HCT116 (cell line): ENCODE measurements around the gene TSPAN14. TPM values are rescaled to one million over a fixed set of nuclear protein-coding genes. Genes with fewer than 3 reads are reported as not detected.
A peak's percentile ranks its signal among the peaks of the same experiment; 100 is the strongest.

Source experiments
- ATAC-seq: fragments of 200-7000 bp; cut with Tn5 transposase; 2 replicates; pipeline ENCODE4 v1.9.1; 2020; ENCODE audit warnings: mild to moderate bottlenecking, moderate library complexity
- BruUV-seq: library from RNA; stranded (reverse); fragments of 400-500 nt; replicated peaks from 2 replicates; lab custom pipeline; 2021; lab: Mats Ljungman, UMichigan
- CTCF ChIA-PET: fragments of 300-600 bp; sonication (Branson Sonifier 250); formaldehyde crosslinking; loops from one replicate; lab custom pipeline; 2021; ENCODE audit warnings: antibody characterized with exemption; lab: Charles Lee
- POLR2A ChIA-PET: fragments of 300-600, 350-600 bp; sonication (Branson Sonifier 250); formaldehyde crosslinking; loops from one replicate; lab custom pipeline; 2021; ENCODE audit warnings: antibody characterized with exemption; lab: Charles Lee
- RAD21 ChIA-PET, 2 experiments: fragments of 300-600 bp; sonication (Branson Sonifier 250); formaldehyde crosslinking; loops; one replicate each; lab custom pipeline; 2023; ENCODE audit warnings: low total read pairs in 2 of 2; ENCODE audit not compliant: uncharacterized antibody in 2 of 2, unreplicated experiment in 2 of 2, low non-redundant PET in 1 of 2; lab: Charles Lee
- DNase-seq: peaks from one replicate; pipeline ENCODE4 v3.0.0-alpha.2; 2010; ENCODE audit warnings: low read depth, low spot score
- H2AFZ ChIP-seq: fragments of 200-600 bp; shearing (Covaris generic), sonication (generic); 2 replicates; pipeline ENCODE4 v1.6.1; 2017; ENCODE audit warnings: low read depth, mixed run types, mixed read lengths, antibody characterized with exemption, low read length; ENCODE audit not compliant: poor library complexity, severe bottlenecking
- H3K27ac ChIP-seq: 2 replicates; pipeline ENCODE4 v1.5.1; 2012; ENCODE audit warnings: low read depth, low read length
- H3K27me3 ChIP-seq: fragments of 200-600 bp; sonication (generic); 2 replicates; pipeline ENCODE4 v1.6.1; 2016; ENCODE audit warnings: mixed run types, low read length, mixed read lengths; ENCODE audit not compliant: insufficient read depth
- H3K36me3 ChIP-seq, 2 experiments: fragments of 200-500 bp in 1 of 2; fragments of 200-600 bp in 1 of 2; sonication (Bioruptor generic) in 1 of 2; sonication (generic) in 1 of 2; 2 replicates each; pipeline versions ENCODE4 v1.5.1 to v1.6.1; 2014 to 2016; ENCODE audit warnings: low read length in 2 of 2, inconsistent platforms in 1 of 2, mixed read lengths in 1 of 2, mixed run types in 1 of 2; ENCODE audit not compliant: insufficient read depth in 2 of 2, control insufficient read depth in 1 of 2
- H3K4me1 ChIP-seq, 2 experiments: fragments of 200-600 bp in 1 of 2; sonication (generic) in 1 of 2; 2 replicates each; pipeline versions ENCODE4 v1.5.1 to v1.6.1; 2012 to 2017; ENCODE audit warnings: low read length in 2 of 2, inconsistent platforms in 1 of 2, mild to moderate bottlenecking in 1 of 2, mixed read lengths in 1 of 2, mixed run types in 1 of 2, moderate library complexity in 1 of 2; ENCODE audit not compliant: insufficient read depth in 2 of 2, control insufficient read depth in 1 of 2
- H3K4me2 ChIP-seq: fragments of 200-600 bp; sonication (generic); 2 replicates; pipeline ENCODE4 v1.6.1; 2017; ENCODE audit warnings: mixed run types, low read length, mixed read lengths
- H3K4me3 ChIP-seq, 2 experiments: fragments of 200-600 bp in 1 of 2; sonication (generic) in 1 of 2; replicated peaks in 1 of 2; 2 replicates each; pipeline ENCODE4 v1.5.1; 2011 to 2016; ENCODE audit warnings: low read length in 2 of 2, control low read depth in 1 of 2, low read depth in 1 of 2, mild to moderate bottlenecking in 1 of 2, mixed read lengths in 1 of 2, mixed run types in 1 of 2
- H3K79me2 ChIP-seq: fragments of 200-600 bp; sonication (generic); 2 replicates; pipeline ENCODE4 v1.6.1; 2017; ENCODE audit warnings: mild to moderate bottlenecking, mixed run types, low read length, moderate library complexity, mixed read lengths; ENCODE audit not compliant: insufficient read depth
- H3K9ac ChIP-seq: fragments of 200-600 bp; sonication (generic); 2 replicates; pipeline ENCODE4 v1.6.1; 2016; ENCODE audit warnings: low read length, mixed read lengths
- H3K9me2 ChIP-seq: fragments of 200-600 bp; sonication (generic), shearing (Covaris generic); 2 replicates; pipeline ENCODE4 v1.6.1; 2017; ENCODE audit warnings: mixed run types, mild to moderate bottlenecking, moderate library complexity; ENCODE audit not compliant: insufficient read depth
- H3K9me3 ChIP-seq, 2 experiments: fragments of 200-500 bp in 1 of 2; fragments of 200-600 bp in 1 of 2; sonication (Bioruptor generic) in 1 of 2; sonication (generic) in 1 of 2; 2 replicates each; pipeline ENCODE4 v1.6.1; 2014 to 2017; ENCODE audit warnings: low read length in 2 of 2, mixed read lengths in 2 of 2, inconsistent platforms in 1 of 2, low read depth in 1 of 2, mild to moderate bottlenecking in 1 of 2, mixed run types in 1 of 2, moderate library complexity in 1 of 2; ENCODE audit not compliant: control insufficient read depth in 1 of 2, insufficient read depth in 1 of 2
- H4K20me1 ChIP-seq: fragments of 200-600 bp; sonication (generic), shearing (Covaris generic); 2 replicates; pipeline ENCODE4 v1.6.1; 2017; ENCODE audit warnings: mixed run types, mild to moderate bottlenecking, moderate library complexity; ENCODE audit not compliant: insufficient read depth
- ATF3 ChIP-seq: IDR thresholded peaks from 2 replicates; pipeline ENCODE4 v1.6.1; 2012
- CEBPB ChIP-seq: IDR thresholded peaks from 2 replicates; pipeline ENCODE4 v1.6.1; 2012; ENCODE audit warnings: low read depth
- CTCF ChIP-seq, 3 experiments: fragments of 200-600 bp in 1 of 3; sonication (generic) in 1 of 3; IDR thresholded peaks in 2 of 3; conservative IDR thresholded peaks in 1 of 3; 2 replicates each; pipeline ENCODE4 v1.5.1; 2012 to 2017; ENCODE audit warnings: low read depth in 2 of 3, low read length in 2 of 3, antibody characterized with exemption in 1 of 3, borderline replicate concordance in 1 of 3, control low read depth in 1 of 3, mild to moderate bottlenecking in 1 of 3, mixed read lengths in 1 of 3, mixed run types in 1 of 3, moderate library complexity in 1 of 3; ENCODE audit not compliant: insufficient read depth in 1 of 3
- EGR1 ChIP-seq: IDR thresholded peaks from 2 replicates; pipeline ENCODE4 v1.6.1; 2012; ENCODE audit warnings: low read depth
- EZH2phosphoT487 ChIP-seq: fragments of 200-600 bp; IDR thresholded peaks from 2 replicates; pipeline ENCODE4 v1.6.1; 2018; ENCODE audit warnings: antibody characterized with exemption, borderline replicate concordance
- FOSL1 ChIP-seq: IDR thresholded peaks from 2 replicates; pipeline ENCODE4 v1.6.1; 2012; ENCODE audit warnings: low read depth
- JUND ChIP-seq: IDR thresholded peaks from 2 replicates; pipeline ENCODE4 v1.6.1; 2012
- MAX ChIP-seq: IDR thresholded peaks from 2 replicates; pipeline ENCODE4 v1.6.1; 2012
- POLR2A ChIP-seq: IDR thresholded peaks from 2 replicates; pipeline ENCODE4 v1.7.0; 2011; ENCODE audit warnings: borderline replicate concordance; ENCODE audit not compliant: insufficient read depth, insufficient read length; ENCODE audit errors: extremely low read depth
- POLR2AphosphoS5 ChIP-seq: IDR thresholded peaks from 2 replicates; pipeline ENCODE4 v1.6.1; 2011; ENCODE audit warnings: mild to moderate bottlenecking, low read depth, low read length, moderate library complexity
- RAD21 ChIP-seq: IDR thresholded peaks from 2 replicates; pipeline ENCODE4 v1.6.1; 2012; ENCODE audit warnings: low read depth, mild to moderate bottlenecking
- REST ChIP-seq: IDR thresholded peaks from 2 replicates; pipeline ENCODE4 v1.6.1; 2012; ENCODE audit warnings: low read depth
- TCF7L2 ChIP-seq: IDR thresholded peaks from 2 replicates; pipeline ENCODE4 v1.7.0; 2011; ENCODE audit warnings: borderline replicate concordance, inconsistent platforms; ENCODE audit not compliant: insufficient read depth, insufficient read length; ENCODE audit errors: extremely low read depth
- YY1 ChIP-seq: IDR thresholded peaks from 2 replicates; pipeline ENCODE4 v1.6.1; 2011; ENCODE audit warnings: low read length, low read depth, moderate library complexity, mild to moderate bottlenecking; ENCODE audit not compliant: insufficient replicate concordance; ENCODE audit errors: extremely low read depth
- ZBTB33 ChIP-seq: IDR thresholded peaks from 2 replicates; pipeline ENCODE4 v1.6.1; 2011; ENCODE audit warnings: mild to moderate bottlenecking, low read length, moderate library complexity; ENCODE audit not compliant: insufficient replicate concordance; ENCODE audit errors: extremely low read depth
- ZFX ChIP-seq: fragments of 450-650 bp; IDR thresholded peaks from 2 replicates; pipeline ENCODE4 v1.6.1; 2017
- intact Hi-C: fragments of 100-400 bp; cut with micrococcal nuclease; formaldehyde crosslinking; loops from 2 replicates; pipeline ENCODE4 v1.10.0; 2022
- total RNA-seq: library from RNA; stranded (reverse); gene quantifications from one replicate; pipeline ENCODE4 v1.2.1, GENCODE V29; 2021; ENCODE audit not compliant: unreplicated experiment

Gene TSPAN14
- total RNA-seq, 1 experiment from 2014 or later, result 86.8 TPM

GRCh38 chr10:80452069-80452468 is 2.0 kb upstream of the TSPAN14 start (continued):
- TF ChIP-seq ZBTB33 (no peak), ATF3 (no peak), TCF7L2 (no peak), YY1 (no peak), ZFX (no peak), POLR2AphosphoS5 (no peak), MAX (no peak)

GRCh38 chr10:80452640-80453039 is 1.5 kb upstream of the TSPAN14 start:
- Histone ChIP-seq H4K20me1 (no peaks in the 10 kb centered on the region), H3K79me2 (peaks cover 34% of the 10 kb centered on the region), H3K9me3 (peaks cover 0 to 5% of the 10 kb centered on the region in 2 experiments; a peak in 1 of 4 replicates), H3K27me3 (no peaks in the 10 kb centered on the region), H3K36me3 (no peaks in the 10 kb centered on the region), H3K9ac (no peak overlapping the region), H3K4me3 (no peak overlapping the region), H3K9me2 (no peaks in the 10 kb centered on the region), H3K27ac (no peak overlapping the region), H3K4me1 (peaks cover 22 to 41% of the 10 kb centered on the region in 2 experiments), H3K4me2 (peak overlapping the region; percentile 76), H2AFZ (no peak overlapping the region)
- ChIA-PET CTCF (interaction anchor here (1.5 to 1.7 kb wide), 3 partner anchors 8 to 53 kb away, joined by 5 to 9 read pairs (median 6); no protein-coding TSS in a partner anchor), POLR2A (interaction anchor here (0.7 kb wide), 1 partner anchor 129 kb away, joined by 3 read pairs; no protein-coding TSS in a partner anchor), RAD21 (no interaction called here)
- ATAC-seq (no peak), DNase-seq (no peak)
- intact Hi-C loops, result no loop called here
- BruUV-seq, result no TSS peak
- TF ChIP-seq CEBPB (no peak), CTCF (IDR thresholded peaks at IDR 0.05 in 2 of 3, conservative IDR thresholded peaks at IDR 0.05 in 1 of 3; ENCODE audit: borderline replicate concordance in 1 of 3, insufficient read depth in 1 of 3, low read depth in 2 of 3, low read length in 2 of 3) (no peak), REST (no peak), RAD21 (no peak), EZH2phosphoT487 (no peak), EGR1 (no peak), JUND (no peak), FOSL1 (no peak), POLR2A (no peak)
